PC-9 (cell line): ENCODE results near the gene FTO. TPM values are rescaled to one million over a fixed set of nuclear protein-coding genes. Genes with fewer than 3 reads are reported as not detected.

Experiments
- BruUV-seq: library from RNA; stranded (reverse); fragments of 400-500 nt; replicated peaks from 2 replicates; lab custom pipeline; 2021; lab: Mats Ljungman, UMichigan
- CTCF ChIA-PET: fragments of 300-600 bp; sonication (Branson Sonifier 250); formaldehyde crosslinking; loops from one replicate; lab custom pipeline; 2022; ENCODE audit warnings: antibody characterized with exemption; lab: Charles Lee
- POLR2A ChIA-PET: fragments of 300-600 bp; sonication (Branson Sonifier 250); formaldehyde crosslinking; loops from one replicate; lab custom pipeline; 2022; ENCODE audit warnings: antibody characterized with exemption; ENCODE audit not compliant: unreplicated experiment; lab: Charles Lee
- DNase-seq, 2 experiments: peaks; one replicate each; pipeline versions ENCODE4 v3.0.0 to v3.0.0-alpha.2; 2015 to 2022; ENCODE audit warnings: mixed read lengths in 1 of 2
- H2AFZ ChIP-seq: fragments of 200-600 bp; sonication (generic); 2 replicates; pipeline ENCODE4 v1.8.1; 2017; ENCODE audit warnings: antibody characterized with exemption
- H3F3A ChIP-seq: fragments of 200-600 bp; sonication (generic); 2 replicates; pipeline ENCODE4 v1.8.1; 2017; ENCODE audit warnings: antibody characterized with exemption, mild to moderate bottlenecking, low read depth; ENCODE audit not compliant: insufficient read depth
- H3K27ac ChIP-seq: fragments of 200-600 bp; sonication (generic); 2 replicates; pipeline ENCODE4 v1.6.1; 2016; ENCODE audit warnings: mixed run types
- H3K27me3 ChIP-seq: fragments of 200-600 bp; sonication (generic); 2 replicates; pipeline ENCODE4 v1.6.1; 2016; ENCODE audit warnings: low read depth, mixed run types; ENCODE audit not compliant: insufficient read depth
- H3K36me3 ChIP-seq: fragments of 200-600 bp; sonication (generic); 2 replicates; pipeline ENCODE4 v1.6.1; 2016; ENCODE audit warnings: low read depth, mixed run types
- H3K4me1 ChIP-seq: fragments of 200-600 bp; sonication (generic); replicated peaks from 2 replicates; pipeline ENCODE4 v1.6.1; 2016; ENCODE audit warnings: mixed run types; ENCODE audit not compliant: insufficient read depth
- H3K4me2 ChIP-seq: fragments of 200-600 bp; sonication (generic); 2 replicates; pipeline ENCODE4 v1.6.1; 2017; ENCODE audit warnings: mixed run types
- H3K4me3 ChIP-seq: fragments of 200-600 bp; sonication (generic); 2 replicates; pipeline ENCODE4 v1.6.1; 2016; ENCODE audit warnings: mixed run types
- H3K79me2 ChIP-seq: fragments of 200-600 bp; sonication (generic); 2 replicates; pipeline ENCODE4 v1.6.1; 2017; ENCODE audit warnings: low read depth, mixed run types
- H3K9me2 ChIP-seq: fragments of 200-600 bp; sonication (generic); 2 replicates; pipeline ENCODE4 v1.8.1; 2017; ENCODE audit warnings: mild to moderate bottlenecking; ENCODE audit not compliant: insufficient read depth
- H3K9me3 ChIP-seq: fragments of 200-600 bp; sonication (generic); 2 replicates; pipeline ENCODE4 v1.8.1; 2016; ENCODE audit warnings: low read depth; ENCODE audit not compliant: insufficient read depth
- H4K20me1 ChIP-seq: fragments of 200-600 bp; sonication (generic); 2 replicates; pipeline ENCODE4 v1.8.1; 2017; ENCODE audit not compliant: insufficient read depth
- EZH2 ChIP-seq: fragments of 200-600 bp; sonication (generic); IDR thresholded peaks from 2 replicates; pipeline ENCODE4 v1.8.0; 2017; ENCODE audit warnings: antibody characterized with exemption, low read depth
- intact Hi-C: fragments of 100-400 bp; cut with micrococcal nuclease; formaldehyde crosslinking; loops from one replicate; pipeline ENCODE4 v1.10.0; 2022; ENCODE audit not compliant: unreplicated experiment
- total RNA-seq: library from RNA; stranded (reverse); gene quantifications from 2 replicates; pipeline ENCODE4 v1.2.3, GENCODE V29; 2021
- TF ChIP-seq, protein P1 (sequence below): fragments of 200-600 bp; sonication (generic); conservative IDR thresholded peaks from 2 replicates; pipeline ENCODE4 v1.6.1; 2017; ENCODE audit warnings: mixed run types, antibody characterized with exemption, mild to moderate bottlenecking, moderate library complexity

Gene FTO
- total RNA-seq, 1 experiment from 2014 or later, result 58.1 TPM

- Histone ChIP-seq H3K27me3 (no peaks in the 10 kb centered on the region), H3K4me1 (peaks cover 5% of the 10 kb centered on the region), H3K9me3 (no peaks in the 10 kb centered on the region), H4K20me1 (no peaks in the 10 kb centered on the region), H3K9me2 (no peaks in the 10 kb centered on the region), H3K4me2 (no peak overlapping the region), H3K36me3 (no peaks in the 10 kb centered on the region), H2AFZ (no peak overlapping the region), H3K4me3 (no peak overlapping the region), H3K79me2 (no peaks in the 10 kb centered on the region), H3F3A (no peaks in the 10 kb centered on the region), H3K27ac (no peak overlapping the region)
- BruUV-seq, result no TSS peak
- intact Hi-C loops, result no loop called here
- ChIA-PET CTCF (no interaction called here), POLR2A (no interaction called here)
- TF ChIP-seq EZH2, result no peak
- TF ChIP-seq, protein P1, sequence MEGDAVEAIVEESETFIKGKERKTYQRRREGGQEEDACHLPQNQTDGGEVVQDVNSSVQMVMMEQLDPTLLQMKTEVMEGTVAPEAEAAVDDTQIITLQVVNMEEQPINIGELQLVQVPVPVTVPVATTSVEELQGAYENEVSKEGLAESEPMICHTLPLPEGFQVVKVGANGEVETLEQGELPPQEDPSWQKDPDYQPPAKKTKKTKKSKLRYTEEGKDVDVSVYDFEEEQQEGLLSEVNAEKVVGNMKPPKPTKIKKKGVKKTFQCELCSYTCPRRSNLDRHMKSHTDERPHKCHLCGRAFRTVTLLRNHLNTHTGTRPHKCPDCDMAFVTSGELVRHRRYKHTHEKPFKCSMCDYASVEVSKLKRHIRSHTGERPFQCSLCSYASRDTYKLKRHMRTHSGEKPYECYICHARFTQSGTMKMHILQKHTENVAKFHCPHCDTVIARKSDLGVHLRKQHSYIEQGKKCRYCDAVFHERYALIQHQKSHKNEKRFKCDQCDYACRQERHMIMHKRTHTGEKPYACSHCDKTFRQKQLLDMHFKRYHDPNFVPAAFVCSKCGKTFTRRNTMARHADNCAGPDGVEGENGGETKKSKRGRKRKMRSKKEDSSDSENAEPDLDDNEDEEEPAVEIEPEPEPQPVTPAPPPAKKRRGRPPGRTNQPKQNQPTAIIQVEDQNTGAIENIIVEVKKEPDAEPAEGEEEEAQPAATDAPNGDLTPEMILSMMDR, result no peak
- DNase-seq, result no peak
Measured at GRCh38 chr16:54061454-54061853, 357.5 kb downstream of the FTO start.

DNA sequence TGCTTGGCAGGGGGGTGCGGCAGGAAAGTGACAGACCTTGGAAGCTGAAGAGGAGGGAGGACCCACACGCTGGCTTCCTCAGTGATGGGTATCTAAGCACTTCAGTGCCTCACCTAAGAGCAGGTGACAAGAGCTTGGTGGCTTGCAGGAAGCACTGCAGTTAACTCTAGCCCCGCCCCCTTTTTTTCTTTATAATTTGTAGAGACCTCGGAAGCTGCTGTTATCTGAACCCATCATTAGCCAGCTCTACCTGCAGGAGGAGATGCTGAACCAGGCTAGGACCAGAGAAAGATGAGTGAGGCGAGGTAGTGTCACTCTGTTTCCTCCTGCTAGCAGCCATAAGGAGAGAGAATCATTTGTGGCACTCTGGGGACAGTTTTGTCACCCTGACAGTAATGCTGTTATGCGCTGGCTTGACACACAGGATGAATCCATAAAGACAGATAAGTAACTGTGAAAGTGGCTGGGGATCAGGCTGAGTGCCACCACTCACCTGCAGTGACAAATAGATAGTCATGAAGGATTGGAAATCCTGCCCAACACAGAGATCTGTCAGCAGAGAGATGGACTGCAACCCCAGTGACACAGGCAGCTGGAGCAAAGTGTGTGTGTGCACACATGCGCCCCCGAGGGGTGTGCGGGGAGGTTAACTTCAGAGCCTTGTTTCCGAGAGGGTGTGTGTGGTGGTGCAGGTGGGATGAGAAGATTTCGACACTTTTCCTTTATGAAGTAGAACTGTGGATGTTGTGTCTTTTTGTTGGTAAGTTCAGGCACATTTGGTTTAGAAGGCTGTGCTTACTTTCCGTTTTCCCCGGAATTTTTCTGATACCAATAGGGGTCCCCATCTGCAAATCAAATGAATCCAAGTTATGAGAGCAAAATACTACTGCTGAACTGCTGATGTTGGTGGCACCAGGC is 358.7 kb downstream of the FTO start:
- Histone ChIP-seq H3K4me3 (no peak overlapping the region), H3K27ac (no peak overlapping the region), H3K4me1 (peaks cover 10% of the 10 kb centered on the region), H3K9me2 (no peaks in the 10 kb centered on the region), H4K20me1 (no peaks in the 10 kb centered on the region), H3K36me3 (no peaks in the 10 kb centered on the region), H3K9me3 (no peaks in the 10 kb centered on the region), H3K27me3 (no peaks in the 10 kb centered on the region), H3F3A (no peaks in the 10 kb centered on the region; the same call in 1 of the 2 replicates), H2AFZ (no peak overlapping the region), H3K79me2 (no peaks in the 10 kb centered on the region), H3K4me2 (no peak overlapping the region)
- TF ChIP-seq, protein P1, result no peak
- no peak for TF ChIP-seq EZH2
- BruUV-seq, result no TSS peak
- POLR2A ChIA-PET, result no interaction called here
- CTCF ChIA-PET, result no interaction called here
- DNase-seq, result no peak
- intact Hi-C loops, result no loop called here

GRCh38 chr16:54063279-54063773 is 359.4 kb downstream of the FTO start:
- Histone ChIP-seq H3F3A (no peaks in the 10 kb centered on the region; the same call in 1 of the 2 replicates), H3K27ac (no peak overlapping the region), H3K4me2 (no peak overlapping the region), H3K9me3 (no peaks in the 10 kb centered on the region), H2AFZ (no peak overlapping the region), H3K4me1 (peaks cover 10% of the 10 kb centered on the region), H3K79me2 (no peaks in the 10 kb centered on the region), H3K27me3 (no peaks in the 10 kb centered on the region), H3K36me3 (no peaks in the 10 kb centered on the region), H4K20me1 (no peaks in the 10 kb centered on the region), H3K9me2 (no peaks in the 10 kb centered on the region), H3K4me3 (no peak overlapping the region)
- no peak for TF ChIP-seq EZH2
- TF ChIP-seq, protein P1, result no peak
- no TSS peak for BruUV-seq
- ChIA-PET CTCF (no interaction called here), POLR2A (interaction anchor here (0.6 kb wide), 1 partner anchor 14 kb away, joined by 5 read pairs; no protein-coding TSS in a partner anchor)
- DNase-seq, result no peak
- intact Hi-C loops, result no loop called here
